Bronchial epithelial cell (primary cell): ENCODE measurements around the gene HMGCR. TPM values are rescaled to one million over a fixed set of nuclear protein-coding genes. Genes with fewer than 3 reads are reported as not detected.
"Not testable (repeated sequence)": the region's sequence is repeated elsewhere in the genome, so short reads cannot be mapped to it uniquely, and the experiment has no call there.

ENCODE experiments used
- DNase-seq: peaks from one replicate; pipeline ENCODE4 v3.0.0-alpha.2; 2010; ENCODE audit warnings: low read depth
- FAIRE-seq: peaks from 2 replicates; lab custom pipeline; 2011; peaks lifted over from hg19 to GRCh38; lab: Jason Lieb, UNC
- H3K27me3 ChIP-seq: 2 replicates; pipeline ENCODE4 v1.5.1; 2011; ENCODE audit warnings: low read length; ENCODE audit not compliant: control insufficient read depth, insufficient read depth
- H3K36me3 ChIP-seq: 2 replicates; pipeline ENCODE4 v1.5.1; 2011; ENCODE audit warnings: low read length; ENCODE audit not compliant: control insufficient read depth, insufficient read depth
- H3K4me3 ChIP-seq: 2 replicates; pipeline ENCODE4 v1.5.1; 2011; ENCODE audit warnings: mild to moderate bottlenecking, low read depth, low read length, control low read depth
- CTCF ChIP-seq: IDR thresholded peaks from 2 replicates; pipeline ENCODE4 v1.5.1; 2011; ENCODE audit warnings: mild to moderate bottlenecking, moderate library complexity, low read length, control low read depth, inconsistent platforms; ENCODE audit not compliant: insufficient read depth, severe bottlenecking
- total RNA-seq: library from RNA; depleted of rRNA; stranded (reverse); fragments of >200 nt; gene quantifications from 2 replicates; pipeline ENCODE4 v1.2.1, GENCODE V29; 2014

The HMGCR gene
- 83.7 and 124 TPM in 2 replicates for total RNA-seq

- peak; percentile 28 for TF ChIP-seq CTCF
- peak; percentile 58 for FAIRE-seq
- no peaks in the 10 kb centered on the region for H3K36me3 ChIP-seq
- peak within 1 kb of the TSS; percentile 93 for H3K4me3 ChIP-seq
- no peaks in the 10 kb centered on the region for H3K27me3 ChIP-seq
- peak; percentile 99 for DNase-seq
These were observed at the start of gene HMGCR for GRCh38 chr5:75336615-75337336. TSS of gene HMGCR (plus strand) at chr5:75337220. CDS start at chr5:75342606, 5,386 bp downstream.

GRCh38 chr5:75291844-75292243 is 45.2 kb upstream of the HMGCR start:
- FAIRE-seq, H3K4me3 ChIP-seq, H3K36me3 ChIP-seq, DNase-seq, H3K27me3 ChIP-seq: not testable (repeated sequence)

DNA sequence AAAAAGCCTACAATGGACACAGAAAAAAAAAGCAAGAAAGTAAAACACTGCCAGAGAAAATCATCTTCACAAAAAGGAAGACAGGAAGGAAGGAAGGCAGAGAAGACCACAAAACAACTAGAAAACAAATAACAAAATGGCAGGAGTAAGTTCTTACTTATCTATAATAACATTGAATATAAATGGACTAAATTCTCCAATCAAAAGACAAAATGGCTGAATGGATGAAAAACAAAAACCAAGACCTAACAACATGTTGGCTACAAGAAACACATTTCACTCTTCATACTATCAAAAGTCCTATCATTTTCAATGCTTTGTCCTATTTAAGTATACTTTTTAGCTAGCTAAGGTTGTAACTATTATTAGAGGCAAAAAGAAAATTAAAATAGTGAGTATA is 36.9 kb upstream of the HMGCR start:
- no peak for DNase-seq
- no peaks in the 10 kb centered on the region for H3K36me3 ChIP-seq
- H3K4me3 ChIP-seq = no peak overlapping the region
- no peaks in the 10 kb centered on the region for H3K27me3 ChIP-seq
- no peak for TF ChIP-seq CTCF
- FAIRE-seq = no peak

DNA sequence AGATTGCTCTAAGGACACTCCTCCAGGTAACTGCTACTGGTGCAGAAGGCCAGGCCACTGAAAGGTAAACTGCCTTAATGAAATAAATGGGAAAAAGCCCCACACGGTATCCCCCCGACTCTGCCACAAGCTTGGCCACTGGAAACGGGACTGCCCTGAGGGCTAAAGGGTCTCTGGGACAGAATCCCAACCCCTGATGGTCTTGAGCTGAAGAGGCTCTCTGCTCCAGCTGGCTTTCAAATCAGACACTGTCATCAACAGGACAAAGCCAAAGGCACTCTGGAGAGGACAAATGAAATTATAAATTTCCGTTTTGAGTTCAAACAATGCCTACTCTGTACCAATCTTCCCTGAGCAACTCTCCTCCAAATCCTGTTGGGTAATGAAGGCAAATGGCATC is 33.6 kb upstream of the HMGCR start:
- FAIRE-seq = no peak
- no peak for TF ChIP-seq CTCF

GRCh38 chr5:75304486-75304885 is 32.5 kb upstream of the HMGCR start:
- DNase-seq, H3K4me3 ChIP-seq, FAIRE-seq, H3K36me3 ChIP-seq, H3K27me3 ChIP-seq: not testable (repeated sequence)

More for the DNA sequence above, 33.6 kb upstream of the HMGCR start:
- H3K4me3 ChIP-seq = no peak overlapping the region
- no peaks in the 10 kb centered on the region for H3K27me3 ChIP-seq
- no peaks in the 10 kb centered on the region for H3K36me3 ChIP-seq
- DNase-seq = no peak

- Histone ChIP-seq H3K4me3 (no peak overlapping the region), H3K36me3 (no peaks in the 10 kb centered on the region), H3K27me3 (no peaks in the 10 kb centered on the region)
- no peak for TF ChIP-seq CTCF
- no peak for DNase-seq
- FAIRE-seq = no peak
These were observed 30.3 kb upstream of the HMGCR start for GRCh38 chr5:75306746-75307145.

DNA sequence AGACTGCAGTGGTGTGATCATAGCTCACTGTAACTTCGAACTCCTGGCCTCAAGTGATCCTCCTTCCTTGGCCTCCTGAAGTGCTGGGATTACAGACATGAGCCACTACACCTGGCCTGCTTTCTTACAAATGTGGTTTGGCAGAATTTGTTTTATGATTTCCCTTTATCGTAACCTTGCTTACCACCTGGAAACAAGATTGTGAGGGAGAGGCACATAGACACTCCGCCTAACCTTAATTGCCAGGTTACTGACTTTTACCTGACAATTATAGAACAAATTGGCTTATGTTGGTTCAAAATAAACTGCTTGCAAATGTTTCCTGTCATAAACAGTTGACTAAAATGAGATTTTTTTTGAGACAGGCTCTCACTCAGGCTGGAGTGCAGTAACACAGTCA is 26.8 kb upstream of the HMGCR start:
- Histone ChIP-seq H3K4me3 (no peak overlapping the region), H3K27me3 (no peaks in the 10 kb centered on the region), H3K36me3 (no peaks in the 10 kb centered on the region)
- DNase-seq (no peak), FAIRE-seq (no peak)
- no peak for TF ChIP-seq CTCF

- DNase-seq, H3K4me3 ChIP-seq, H3K36me3 ChIP-seq, H3K27me3 ChIP-seq, FAIRE-seq: not testable (repeated sequence)
These were observed 17.9 kb upstream of the HMGCR start for GRCh38 chr5:75319148-75319547.
